ENCODE measurements around the gene PAPPA.

The PAPPA gene

DNA sequence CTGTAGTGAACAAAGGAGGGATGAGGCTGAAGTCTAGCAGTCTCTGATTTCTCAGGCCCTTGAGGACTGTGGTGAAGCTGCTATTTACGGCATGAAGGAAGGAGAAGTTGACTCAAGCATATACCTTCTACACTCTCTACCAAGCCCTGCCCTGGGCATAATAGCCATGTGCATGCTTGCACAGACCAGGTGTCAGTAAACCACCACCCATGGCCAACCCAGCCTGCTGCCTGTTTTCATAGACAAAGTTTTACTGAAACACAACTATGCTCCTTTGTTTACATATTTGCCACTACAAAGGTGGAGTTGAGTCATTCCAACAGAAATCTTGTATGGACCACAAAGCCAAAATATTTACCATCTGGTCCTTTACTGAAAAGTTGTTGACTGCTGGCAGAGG is 126.9 kb downstream of the PAPPA start:
- no peak for DNase-seq

DNA sequence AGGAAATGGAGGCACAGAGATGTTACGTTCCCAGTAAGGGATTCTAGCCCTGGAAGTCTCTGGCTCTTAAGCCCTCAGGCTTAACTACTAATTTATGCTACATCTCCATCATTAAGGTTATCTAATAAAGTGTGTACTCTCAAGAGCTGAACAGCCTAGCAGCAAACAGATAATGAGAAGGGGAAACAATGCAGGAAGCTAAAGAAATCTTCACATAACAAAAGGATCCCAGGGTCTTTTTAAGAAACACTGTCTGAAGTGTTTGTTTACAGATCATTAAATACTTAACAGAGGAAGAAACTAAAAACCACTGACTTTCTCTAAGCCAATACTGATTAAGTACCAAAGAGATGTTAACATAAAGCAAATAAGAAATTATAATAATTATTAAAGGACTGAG is 129.0 kb downstream of the PAPPA start:
- DNase-seq, result no peak

DNA sequence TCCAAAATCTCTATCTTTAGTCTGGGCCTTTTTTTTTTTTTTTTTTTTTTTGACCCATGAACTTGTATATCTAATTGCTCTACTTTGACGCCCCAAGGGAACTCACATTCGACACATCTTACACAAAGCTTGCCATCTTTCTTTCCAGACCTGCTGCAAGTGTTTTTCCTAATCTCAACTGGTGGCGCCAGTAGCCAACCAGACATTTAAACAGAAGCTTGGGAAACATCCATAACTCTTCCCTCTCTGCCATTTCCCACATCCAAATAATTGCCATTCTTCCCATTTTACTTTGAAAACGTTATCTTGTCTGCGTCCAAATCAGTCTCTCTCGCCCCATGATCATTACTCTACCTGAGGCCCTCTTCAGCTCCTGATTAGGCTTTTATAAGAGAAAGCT is 130.9 kb downstream of the PAPPA start:
- DNase-seq, result no peak

DNA sequence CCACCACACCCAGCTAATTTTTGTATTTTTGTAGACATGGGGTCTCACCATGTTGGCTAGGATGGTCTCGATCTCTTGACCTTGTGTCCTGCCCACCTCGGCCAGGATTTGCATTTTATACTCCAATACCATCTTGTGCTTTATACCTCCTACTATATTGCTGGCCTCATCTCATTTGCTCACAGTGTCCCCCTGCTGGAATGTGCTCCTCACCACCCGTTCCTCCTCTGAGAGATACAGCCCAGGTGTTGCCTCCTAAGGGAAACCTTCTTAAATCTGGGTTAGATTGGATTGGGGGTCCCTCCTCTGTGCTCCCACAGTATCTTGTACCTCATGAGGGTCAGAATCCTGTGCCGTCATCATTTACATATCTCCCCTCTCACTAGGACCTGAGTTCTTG is 131.7 kb downstream of the PAPPA start:
- no peak for DNase-seq

DNA sequence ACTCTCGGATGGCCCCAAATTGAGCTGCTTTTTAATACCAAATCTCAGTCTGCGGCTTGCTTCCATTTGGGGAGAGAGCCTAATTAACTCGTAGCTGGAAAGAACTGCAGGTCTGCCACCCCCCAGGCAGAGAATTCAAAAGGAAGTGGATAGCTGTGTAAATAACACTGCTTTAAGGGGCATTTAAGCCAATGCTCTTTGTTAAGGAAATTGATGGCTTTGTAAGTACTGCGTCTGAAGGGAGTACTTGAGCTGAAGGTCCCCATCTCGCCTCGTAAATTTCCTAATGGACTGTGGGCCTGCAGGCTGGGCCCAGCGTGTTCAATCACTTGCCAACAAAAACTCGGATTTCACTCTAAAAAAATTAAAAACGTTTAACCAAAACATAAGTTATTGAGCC is 132.7 kb downstream of the PAPPA start:
- DNase-seq, result no peak

DNA sequence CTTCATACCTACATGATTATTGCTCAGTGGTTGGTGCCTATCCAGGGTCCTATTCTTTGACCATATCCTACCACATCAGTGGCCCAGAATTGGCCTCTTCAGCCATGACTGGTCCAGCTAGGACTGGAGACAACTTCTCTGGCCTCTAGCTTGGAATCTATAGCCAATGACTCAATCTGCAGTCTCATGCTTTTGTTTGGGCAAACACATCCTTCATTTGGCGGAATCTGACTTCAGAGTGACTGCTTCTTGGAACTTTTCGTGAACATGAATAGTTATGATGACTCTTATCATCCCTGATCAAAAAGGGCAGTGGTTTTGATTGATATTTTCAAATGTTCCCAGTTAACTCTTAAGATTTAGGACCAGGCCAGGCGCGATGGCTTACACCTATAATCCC is 134.1 kb downstream of the PAPPA start:
- no peak for DNase-seq

DNA sequence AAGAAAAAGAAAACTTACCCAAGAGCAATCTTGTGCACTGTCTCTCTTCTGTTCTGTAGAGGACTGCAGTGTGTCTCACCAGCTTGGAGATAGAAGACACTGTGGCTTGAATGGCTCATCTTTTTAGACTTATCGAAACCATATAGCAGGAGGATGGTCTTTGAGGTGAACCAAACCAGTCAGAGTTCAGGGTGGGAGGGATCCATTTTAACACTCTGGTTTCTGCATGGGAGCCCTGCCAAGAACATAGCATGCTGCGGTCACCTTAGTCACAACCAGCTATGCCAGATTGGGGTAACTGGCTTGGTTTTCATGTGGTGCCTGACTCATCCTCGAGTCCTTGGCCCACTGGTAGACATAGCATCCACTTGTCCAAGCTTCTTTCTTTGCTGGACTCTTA is 135.1 kb downstream of the PAPPA start:
- peak; percentile 5 for DNase-seq

DNA sequence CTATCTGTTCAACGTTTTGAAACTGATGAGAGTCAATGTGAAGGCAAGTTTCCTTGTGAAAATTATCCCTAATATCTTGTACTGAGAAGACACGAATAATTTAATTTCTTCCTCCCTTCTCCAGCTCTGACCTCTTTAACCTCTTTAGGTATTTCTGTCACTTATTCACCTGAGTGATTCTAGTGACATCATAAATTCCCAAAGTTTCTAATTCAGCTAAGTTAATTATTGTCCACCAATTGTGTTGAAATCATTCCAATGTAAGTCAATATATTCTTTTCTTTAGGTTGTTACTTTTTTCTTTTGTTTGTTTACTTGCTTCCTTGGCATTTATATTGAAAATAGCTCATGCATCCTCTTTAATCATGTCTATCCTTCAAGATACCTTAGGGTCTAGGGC is 143.8 kb downstream of the PAPPA start:
- no peak for DNase-seq

DNA sequence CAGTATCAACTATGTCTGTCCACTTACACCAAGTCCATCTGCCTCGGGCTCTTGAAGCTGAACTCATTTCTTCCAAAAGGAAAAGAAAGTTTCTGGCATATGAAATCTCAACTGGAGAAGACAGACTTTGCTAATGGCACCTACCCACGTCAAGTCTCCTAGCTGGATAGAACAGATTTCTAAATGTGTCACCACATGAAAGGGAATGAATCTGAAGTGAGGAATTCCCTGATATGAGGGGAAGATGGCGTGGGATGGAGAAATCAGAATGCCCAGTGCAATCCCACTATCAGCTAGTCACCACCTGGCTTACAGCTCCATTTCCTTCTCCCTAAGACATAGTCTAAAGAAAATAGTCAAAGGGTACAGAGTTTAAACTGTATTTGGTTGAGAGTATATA is 144.7 kb downstream of the PAPPA start:
- DNase-seq, result no peak

DNA sequence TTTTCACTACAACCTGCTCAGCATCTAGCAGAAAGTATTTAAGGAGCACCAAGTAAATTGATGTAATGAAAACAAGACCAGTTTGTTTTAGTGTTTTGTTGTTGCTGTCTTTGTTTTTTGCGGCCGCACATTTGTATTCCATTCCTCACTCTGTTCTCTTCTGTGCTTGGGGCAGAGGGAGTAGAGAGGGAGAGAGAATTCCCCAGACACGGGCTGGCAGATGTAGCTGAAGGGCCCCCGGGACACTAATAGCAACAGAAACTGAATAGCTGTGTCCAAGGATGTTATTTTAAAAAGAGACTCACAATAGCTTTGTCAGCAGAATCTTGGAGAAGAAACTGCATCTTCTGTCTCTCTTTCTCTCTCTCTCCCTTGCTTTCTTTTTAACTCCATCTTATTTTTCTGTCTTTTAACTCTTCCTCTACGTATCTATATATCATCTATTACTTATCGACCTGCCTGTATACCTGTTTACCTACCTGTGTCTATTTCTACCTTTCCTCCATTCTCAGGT is 145.3 kb downstream of the PAPPA start:
- DNase-seq, result no peak

DNA sequence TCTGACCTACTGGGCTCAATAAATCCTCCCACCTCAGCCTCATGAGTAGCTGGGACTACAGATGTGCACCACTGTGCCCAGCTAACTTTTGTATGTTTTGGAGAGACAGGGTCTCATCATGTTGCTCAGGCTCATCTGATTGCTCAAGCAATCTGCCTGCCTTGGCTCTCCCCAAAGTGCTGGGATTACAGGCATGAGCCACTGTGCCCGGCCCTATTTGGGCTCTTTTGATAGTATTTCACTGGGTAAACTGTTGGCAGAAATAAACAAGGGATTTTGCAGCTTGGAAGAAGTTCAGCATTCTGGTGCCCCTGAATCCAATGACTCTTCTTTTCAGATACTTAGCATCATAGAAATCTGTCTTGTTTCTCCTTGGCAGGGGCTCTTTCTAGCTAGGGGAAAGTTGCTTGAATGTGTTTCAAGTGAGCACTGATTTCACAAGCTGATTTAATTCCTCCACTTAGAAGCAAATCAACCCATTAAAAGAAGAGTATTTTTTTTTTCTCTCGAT is 146.8 kb downstream of the PAPPA start:
- DNase-seq, result no peak

DNA sequence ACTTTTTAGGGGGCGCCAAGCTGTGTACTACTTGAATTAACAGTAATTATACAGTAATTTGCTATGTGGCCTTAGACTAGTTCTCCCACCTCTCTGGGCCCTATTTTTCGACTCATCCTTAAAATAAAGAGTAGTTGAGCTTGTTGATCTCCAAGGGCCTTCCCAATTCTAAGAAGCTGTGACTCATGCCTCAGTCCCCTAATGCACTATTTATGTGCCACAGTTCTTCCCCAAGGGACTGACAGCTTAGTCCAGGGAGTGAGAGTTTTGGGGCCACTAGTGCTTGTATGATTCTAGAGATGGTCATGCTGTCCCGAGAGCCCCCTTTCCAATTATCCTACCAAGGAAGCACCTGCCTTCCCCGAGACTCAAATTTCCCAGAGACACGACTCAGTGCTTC is 149.7 kb downstream of the PAPPA start:
- no peak for DNase-seq

DNA sequence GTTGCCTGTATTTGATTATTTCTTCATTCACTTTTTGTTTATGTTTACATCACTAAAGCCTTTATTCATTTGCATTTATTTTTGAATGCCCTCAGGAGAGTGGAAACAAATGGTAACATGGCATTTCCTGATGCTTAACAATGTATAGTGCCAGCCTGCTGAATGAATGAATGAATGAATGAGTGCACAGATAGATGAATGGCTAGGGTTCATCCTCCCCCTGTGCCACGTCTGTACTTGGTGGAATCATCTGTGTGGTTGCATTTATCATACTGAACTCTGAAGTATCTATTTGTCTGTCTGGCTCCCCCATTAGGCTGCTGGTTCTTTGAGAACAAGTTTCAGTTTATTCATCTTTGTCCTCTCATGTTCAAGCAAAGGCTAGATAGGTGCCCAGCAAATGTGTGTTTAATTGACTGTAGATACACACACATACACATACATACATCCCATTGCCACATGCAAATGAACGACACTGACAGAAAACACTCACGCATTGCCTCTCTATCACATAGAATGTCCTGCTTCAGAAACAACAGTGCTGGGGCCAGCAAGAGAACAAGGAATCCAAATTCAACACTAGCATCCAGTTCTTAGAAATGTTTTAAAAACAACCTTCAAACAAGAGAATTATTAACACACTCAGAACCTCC is 150.4 kb downstream of the PAPPA start:
- no peak for DNase-seq

DNA sequence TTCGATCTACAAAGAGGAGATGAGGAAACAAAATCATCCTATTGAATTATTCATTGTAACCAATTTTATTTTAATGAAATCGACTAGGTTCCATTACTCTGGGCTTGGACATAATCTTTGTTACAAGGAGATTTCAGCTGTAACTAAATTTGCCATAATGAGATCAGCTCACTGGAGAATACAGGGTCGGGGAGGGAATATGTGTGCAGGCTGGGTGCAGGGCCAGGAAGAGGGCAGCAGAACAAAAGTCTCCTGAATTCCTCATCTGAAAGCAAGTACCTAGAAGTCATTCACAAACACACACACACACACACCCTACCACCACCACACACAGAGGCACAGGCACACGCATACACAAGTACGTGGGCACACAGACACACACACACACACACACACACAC is 151.2 kb downstream of the PAPPA start:
- no peak for DNase-seq

DNA sequence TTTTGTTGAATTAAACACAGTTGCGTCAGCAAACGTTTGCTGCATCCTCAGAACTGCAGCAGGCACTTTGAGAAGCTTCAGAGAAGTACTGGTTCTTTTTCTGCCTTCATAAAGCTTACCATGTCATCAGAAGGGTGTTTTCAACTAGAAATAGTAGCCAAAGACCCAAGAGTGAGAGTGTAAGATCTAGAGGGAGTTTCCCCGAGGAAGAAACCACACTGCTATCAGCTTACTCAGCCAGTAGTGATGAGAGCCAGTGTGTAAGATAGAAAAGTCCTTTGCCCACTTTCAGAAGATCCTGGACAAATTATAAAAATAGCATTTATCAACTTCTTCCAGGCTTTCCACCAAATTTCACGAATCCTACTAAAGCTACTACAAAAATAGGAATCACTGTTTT is 154.5 kb downstream of the PAPPA start:
- DNase-seq, result no peak

DNA sequence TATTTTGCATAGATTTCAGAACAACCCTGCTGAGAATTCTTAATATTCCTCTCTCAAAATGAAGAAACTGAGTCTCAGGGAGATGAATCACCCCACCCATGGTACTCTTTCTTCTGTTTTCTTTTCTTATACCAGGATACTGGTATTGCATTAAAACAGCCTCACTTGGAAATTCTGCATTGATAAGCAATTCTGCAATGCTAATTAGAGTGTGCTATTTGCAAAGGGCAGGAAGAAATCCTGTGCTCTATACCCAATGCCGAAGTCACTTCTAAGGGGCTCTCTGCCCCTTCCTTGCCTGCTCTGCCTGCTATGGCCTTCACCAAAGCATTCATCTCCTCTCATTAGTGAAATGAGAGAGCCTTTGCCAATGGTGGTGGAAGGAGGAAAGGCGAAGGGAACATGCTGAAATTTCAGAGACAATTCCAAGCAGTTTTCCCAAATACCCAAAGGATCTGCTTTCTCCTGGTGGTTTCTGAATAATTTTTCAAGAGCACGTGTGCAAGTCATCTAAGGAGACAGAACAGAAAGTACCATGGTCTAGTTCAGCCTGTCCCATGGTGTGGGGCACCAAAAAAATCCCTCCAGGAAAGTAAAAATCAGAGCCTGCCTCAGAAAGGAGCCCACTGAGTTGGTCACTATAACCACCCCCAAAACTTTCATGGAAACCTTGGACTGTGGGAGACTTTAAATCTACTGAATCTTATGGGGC is 156.5 kb downstream of the PAPPA start:
- DNase-seq, result no peak

DNA sequence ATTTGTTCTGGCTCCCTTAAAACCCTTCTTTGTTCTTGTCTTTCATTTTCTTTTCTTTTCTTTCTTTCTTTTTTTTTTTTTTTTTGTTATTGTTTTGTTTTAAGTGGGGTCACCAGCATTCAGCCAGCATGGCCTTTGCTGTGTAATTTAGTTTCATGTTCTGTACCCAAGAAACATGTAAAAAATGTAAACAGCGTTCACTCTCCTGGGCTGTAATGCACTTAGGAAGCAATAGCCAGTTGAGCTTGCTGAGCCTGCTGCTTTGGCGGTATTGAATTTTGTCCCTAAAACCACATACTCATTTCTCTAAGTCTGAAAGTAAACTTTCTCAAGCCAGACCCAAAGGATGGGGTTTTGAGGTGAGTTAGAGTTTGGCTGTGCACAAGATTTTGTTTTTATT is 158.6 kb downstream of the PAPPA start:
- DNase-seq, result no peak

DNA sequence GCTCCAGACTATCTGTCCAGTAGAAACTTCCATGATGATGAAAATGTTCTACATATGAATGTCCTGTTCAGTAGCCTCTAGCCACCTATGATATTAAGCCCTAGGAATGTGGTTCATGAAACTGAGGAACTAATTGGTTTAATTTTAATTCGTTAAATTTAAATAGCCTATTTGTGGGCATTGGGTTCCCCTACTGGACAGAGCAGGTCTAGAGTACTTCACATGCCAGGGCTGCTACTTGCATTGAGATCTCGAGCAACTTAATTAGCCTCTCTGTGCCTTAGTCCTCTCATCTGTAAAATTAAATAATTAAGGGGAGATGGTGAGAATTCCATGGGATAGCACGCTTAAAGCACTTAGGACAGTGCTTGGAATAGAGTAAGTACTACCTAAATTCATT is 160.0 kb downstream of the PAPPA start:
- no peak for DNase-seq

DNA sequence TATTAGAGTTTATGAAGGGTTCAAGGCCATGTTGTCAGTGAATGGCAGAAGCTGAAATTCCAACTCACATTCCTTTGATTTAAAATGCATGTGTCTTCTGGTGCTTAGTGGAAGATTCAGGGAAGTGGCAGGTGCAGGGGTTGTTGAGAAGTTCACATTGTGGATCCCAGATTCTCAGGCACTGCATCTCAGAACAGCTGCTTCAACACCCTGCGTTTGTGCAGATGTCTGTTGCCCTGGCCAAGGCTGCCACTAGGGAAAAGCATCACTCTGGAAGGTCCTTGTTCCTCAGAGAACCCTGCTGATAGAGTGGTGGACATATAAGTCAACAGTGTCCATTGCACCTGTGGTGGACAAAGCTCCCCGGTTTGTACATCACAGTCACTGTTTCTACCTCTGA is 162.7 kb downstream of the PAPPA start:
- DNase-seq, result no peak

DNA sequence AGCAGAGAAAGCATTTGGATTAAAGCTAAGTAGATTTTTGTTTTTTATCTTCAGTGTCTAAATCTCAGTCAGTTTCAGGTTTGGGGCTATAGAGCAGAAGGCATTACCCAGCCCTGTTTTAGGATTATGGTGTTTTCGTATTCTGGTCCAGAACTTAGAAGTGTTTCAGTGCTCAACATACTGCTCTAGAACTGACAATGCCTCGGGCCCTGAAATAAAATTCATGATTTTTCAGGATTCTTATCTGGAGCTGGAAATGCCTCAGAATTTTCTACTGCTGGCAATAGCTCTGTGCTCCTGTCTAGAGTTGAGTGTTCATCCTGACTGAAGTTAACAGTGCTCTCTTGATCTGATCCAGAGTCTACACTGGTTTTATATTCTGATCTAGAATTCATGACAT is 163.9 kb downstream of the PAPPA start:
- no peak for DNase-seq

DNA sequence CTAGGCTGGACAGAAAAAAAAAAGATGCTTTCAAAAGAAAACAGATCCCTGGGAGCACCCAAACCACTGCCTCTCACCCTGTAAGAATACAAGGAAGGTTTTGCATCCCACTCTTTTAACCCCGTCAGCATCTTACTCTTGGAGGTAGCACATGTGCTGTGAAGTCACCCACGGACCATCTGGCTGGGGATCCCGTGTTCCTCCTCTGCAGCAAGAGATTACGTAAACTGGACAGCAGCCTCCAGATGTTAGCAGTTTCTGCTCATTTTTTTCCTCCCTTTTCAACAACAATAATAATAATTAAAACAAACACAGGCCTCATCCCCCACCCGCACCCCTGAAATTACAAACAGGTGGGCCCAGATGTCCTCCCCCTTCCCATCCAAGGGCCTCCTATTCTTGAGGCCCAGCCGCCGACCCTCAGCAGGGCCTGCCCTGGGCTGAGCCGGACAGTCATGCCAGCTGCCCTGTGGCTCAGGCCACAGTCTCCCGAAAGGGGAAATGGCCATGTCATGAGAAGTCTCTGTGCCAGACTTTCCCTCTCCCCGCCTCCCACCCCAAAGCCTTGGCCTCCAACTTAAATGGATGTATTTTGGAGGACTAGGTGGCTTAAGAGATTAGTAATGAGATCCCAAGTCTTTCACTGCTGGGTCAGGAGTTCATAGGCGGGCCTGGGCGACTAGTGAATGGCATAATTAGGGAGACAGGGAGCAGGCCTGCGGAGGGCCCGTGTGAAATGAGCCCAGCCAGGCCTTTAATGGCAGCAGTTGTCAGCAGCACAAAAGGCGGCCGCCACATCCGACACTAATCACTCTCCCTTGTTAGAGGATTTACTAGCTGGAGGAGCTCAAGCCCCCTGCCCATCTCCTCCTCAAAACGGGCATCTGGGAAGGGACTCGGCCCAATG is 165.1 kb downstream of the PAPPA start:
- DNase-seq, result no peak

DNA sequence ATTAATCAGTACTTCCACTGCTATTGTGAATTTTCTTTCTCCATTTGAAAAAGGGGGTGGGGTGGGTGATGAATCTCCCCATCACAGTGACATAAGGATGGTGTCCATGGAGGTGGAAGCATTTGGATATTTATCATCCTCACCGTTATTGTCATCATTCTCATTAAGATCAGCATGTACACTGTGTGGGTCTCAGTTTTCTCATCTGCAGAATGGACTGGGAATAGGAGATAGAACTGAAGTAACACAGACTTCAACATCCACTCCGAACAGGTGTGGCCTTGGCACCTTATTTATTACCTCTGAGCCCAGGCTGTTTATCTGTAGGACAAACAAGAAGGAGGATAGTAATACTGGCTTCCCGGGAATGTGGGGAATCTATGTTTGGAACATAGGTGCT is 165.9 kb downstream of the PAPPA start:
- no peak for DNase-seq

DNA sequence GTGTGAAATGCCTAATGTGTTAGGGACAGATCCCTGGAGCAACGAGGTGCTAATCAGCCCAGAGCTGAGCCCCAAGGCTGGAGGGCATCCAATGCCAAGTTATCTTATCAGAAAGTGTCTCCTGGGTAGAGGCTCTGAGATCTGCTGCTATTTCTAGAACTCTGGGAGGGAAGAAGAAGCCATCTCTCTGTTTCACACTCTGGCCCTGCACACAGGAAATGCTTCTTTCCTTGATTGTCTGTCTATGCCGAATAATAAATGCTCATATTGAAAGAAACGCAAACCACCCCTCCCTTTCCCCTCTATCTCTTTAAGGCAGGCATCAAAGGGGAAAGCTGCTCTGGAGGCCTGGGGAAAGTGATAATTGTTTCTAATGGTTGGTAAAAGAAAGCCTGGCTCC is 166.7 kb downstream of the PAPPA start:
- no peak for DNase-seq

DNA sequence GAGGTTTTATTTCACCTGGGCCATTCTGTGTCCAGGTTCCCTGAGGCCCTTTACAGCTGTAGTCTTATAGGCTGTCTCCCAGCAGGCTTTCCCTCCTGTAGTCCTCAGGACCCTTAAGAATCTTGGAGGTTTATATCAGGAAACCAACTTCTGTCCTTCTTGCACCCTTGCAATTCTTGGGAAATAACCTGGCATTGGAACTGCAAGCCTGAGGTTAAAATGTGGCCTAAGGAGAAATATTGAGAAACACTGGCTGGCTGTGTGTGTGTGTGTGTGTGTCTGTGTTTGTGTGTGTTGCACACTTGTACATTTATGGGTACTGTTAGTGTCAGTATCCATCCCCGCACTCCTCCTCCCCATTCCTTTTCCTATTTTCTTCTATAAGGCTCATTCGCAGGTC is 168.9 kb downstream of the PAPPA start:
- no peak for DNase-seq

Data from RPMI8226 (cell line).